ENCODE data around the gene PSMC1. TPM values are rescaled to one million over a fixed set of nuclear protein-coding genes. Genes with fewer than 3 reads are reported as not detected.

PSMC1 gene
- 209 to 349 TPM (median 225 TPM) in 5 replicates for total RNA-seq (2022; extraction: Qiagen RNA extraction)

GRCh38 chr14:90256354-90257131 is at the start of gene PSMC1:
Gene PSMC1 (plus strand): TSS chr14:90256553. CDS start chr14:90256598, 45 bp downstream.

Other genes starting within 250 kb of the PSMC1 start
- 0.10 to 0.16 TPM (median 0.12 TPM) in 5 replicates for gene KCNK13, start 194.6 kb upstream of the PSMC1 start, total RNA-seq (2022; extraction: Qiagen RNA extraction)
- 8.2 to 9.2 TPM (median 9.1 TPM) in 5 replicates for gene NRDE2, start 75.4 kb downstream of the PSMC1 start, total RNA-seq (2022; extraction: Qiagen RNA extraction)
- 280 to 369 TPM (median 355 TPM) in 5 replicates for gene CALM1, start 140.5 kb downstream of the PSMC1 start, total RNA-seq (2022; extraction: Qiagen RNA extraction)

Data from A549 treated with Hydrocortisone at 1 μM for 4 hours (cell line).